GM18505 (cell line): ENCODE results near the gene SPTSSB.

ENCODE experiments used
- ATAC-seq: cut with Tn5 transposase; IDR thresholded peaks from one replicate; pipeline ENCODE4 v1.9.1; 2021; ENCODE audit not compliant: unreplicated experiment
- POLR2A ChIP-seq: IDR thresholded peaks from 4 replicates; pipeline ENCODE4 v1.6.1; 2011; ENCODE audit warnings: borderline replicate concordance; ENCODE audit not compliant: insufficient read depth, insufficient read length; ENCODE audit errors: extremely low read depth

Gene SPTSSB

GRCh38 chr3:161369531-161369930 lies 1.8 kb downstream of the SPTSSB start:
- ATAC-seq: no peak
- TF ChIP-seq POLR2A: no peak

- no peak for TF ChIP-seq POLR2A
- ATAC-seq: no peak
Observed at GRCh38 chr3:161366094-161366493, 5.2 kb downstream of the SPTSSB start.

GRCh38 chr3:161358488-161358887 lies 12.8 kb downstream of the SPTSSB start:
- ATAC-seq: no peak

GRCh38 chr3:161356287-161356686 lies 15.0 kb downstream of the SPTSSB start:
- TF ChIP-seq POLR2A: no peak
- ATAC-seq: no peak

More at GRCh38 chr3:161358488-161358887, 12.8 kb downstream of the SPTSSB start:
- TF ChIP-seq POLR2A: no peak

GRCh38 chr3:161355508-161355907 lies 15.8 kb downstream of the SPTSSB start:
- ATAC-seq: no peak
- TF ChIP-seq POLR2A: no peak

- no peak for ATAC-seq
- no peak for TF ChIP-seq POLR2A
Observed at GRCh38 chr3:161354554-161354953, 16.8 kb downstream of the SPTSSB start.

- no peak for ATAC-seq
- TF ChIP-seq POLR2A: no peak
Observed at GRCh38 chr3:161351330-161351729, 20.0 kb downstream of the SPTSSB start.

GRCh38 chr3:161350916-161351315 lies 20.4 kb downstream of the SPTSSB start:
- no peak for ATAC-seq
- TF ChIP-seq POLR2A: no peak

GRCh38 chr3:161349529-161350312 lies 21.6 kb downstream of the SPTSSB start:
- no peak for TF ChIP-seq POLR2A
- peak; percentile 65 for ATAC-seq

- TF ChIP-seq POLR2A: no peak
- ATAC-seq: no peak
Observed at GRCh38 chr3:161348796-161349400, 22.4 kb downstream of the SPTSSB start.

GRCh38 chr3:161347726-161348125 lies 23.6 kb downstream of the SPTSSB start:
- no peak for TF ChIP-seq POLR2A
- no peak for ATAC-seq

- no peak for TF ChIP-seq POLR2A
- ATAC-seq: no peak
Observed at GRCh38 chr3:161345023-161345422, 26.3 kb downstream of the SPTSSB start.

GRCh38 chr3:161343986-161344385 lies 27.3 kb downstream of the SPTSSB start:
- TF ChIP-seq POLR2A: no peak
- ATAC-seq: no peak

GRCh38 chr3:161343540-161343939 lies 27.8 kb downstream of the SPTSSB start:
- TF ChIP-seq POLR2A: no peak
- no peak for ATAC-seq

- no peak for TF ChIP-seq POLR2A
Observed at GRCh38 chr3:161342629-161343028, 28.7 kb downstream of the SPTSSB start.

More at GRCh38 chr3:161342629-161343028, 28.7 kb downstream of the SPTSSB start:
- no peak for ATAC-seq
